SK-N-MC (cell line): Measurements from ENCODE around the gene SLFN5.
"Not testable (repeated sequence)": the region's sequence is repeated elsewhere in the genome, so short reads cannot be mapped to it uniquely, and the experiment has no call there.

ENCODE experiments used
- EZH2 ChIP-seq: fragments of 200-600 bp; sonication (generic); IDR thresholded peaks from one replicate; pipeline ENCODE4 v1.6.1; 2017; ENCODE audit warnings: antibody characterized with exemption
- POLR2AphosphoS5 ChIP-seq: IDR thresholded peaks from 2 replicates; pipeline ENCODE4 v1.6.1; 2012; ENCODE audit warnings: mild to moderate bottlenecking, low read depth, low read length, borderline replicate concordance

DNA sequence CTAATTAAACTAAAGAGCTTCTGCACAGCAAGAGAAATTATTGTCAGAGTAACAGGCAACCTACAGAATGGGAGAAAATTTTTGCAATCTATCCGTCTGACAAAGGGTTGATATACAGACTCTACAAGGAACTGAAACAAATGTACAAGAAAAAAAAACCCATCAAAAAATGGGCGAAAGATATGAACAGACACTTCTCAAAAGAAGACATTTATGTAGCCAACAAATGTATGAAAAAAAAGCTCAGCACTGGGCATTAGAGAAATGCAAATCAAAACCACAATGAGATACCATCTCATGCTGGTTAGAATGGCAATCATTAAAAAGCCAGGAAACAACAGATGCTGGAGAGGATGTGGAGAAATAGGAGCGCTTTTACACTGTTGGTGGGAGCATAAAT, 66.5 kb downstream of the SLFN5 start:
- not testable (repeated sequence) for TF ChIP-seq EZH2, POLR2AphosphoS5
